ENCODE measurements around the gene MAN2B1.
A peak's percentile ranks its signal among the peaks of the same experiment; 100 is the strongest.

Gene MAN2B1

DNA sequence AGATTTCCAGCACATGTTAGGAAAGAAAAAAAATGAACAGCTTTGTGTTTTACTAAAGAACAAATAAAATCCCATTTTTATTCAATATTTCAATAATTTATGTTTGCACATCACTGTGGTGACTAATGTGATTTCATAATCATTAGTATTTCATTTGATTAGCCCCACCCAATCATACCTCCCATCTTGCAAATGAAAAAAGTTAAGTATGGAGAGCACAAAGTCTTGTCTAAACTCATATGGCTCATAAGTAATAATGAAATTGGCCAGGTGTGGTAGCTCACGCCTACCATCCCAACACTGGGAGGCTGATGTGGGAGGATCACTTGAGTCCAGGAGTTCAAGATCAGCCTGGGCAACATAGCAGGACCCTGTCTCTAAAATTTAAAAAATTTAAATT, 59.7 kb downstream of the MAN2B1 start:
- Histone ChIP-seq H3F3A (ENCODE audit: insufficient read depth, low read length) (peaks cover 19% of the 10 kb centered on the region), H3K9me2 (replicated peaks; ENCODE audit: insufficient read depth, low read length) (no peaks in the 10 kb centered on the region), H3K36me3 (replicated peaks; ENCODE audit: insufficient read depth, low read length) (no peaks in the 10 kb centered on the region), H3K9me3 (replicated peaks; ENCODE audit: insufficient read depth, low read length) (no peaks in the 10 kb centered on the region), H3K27me3 (replicated peaks; ENCODE audit: insufficient read depth, low read length) (no peaks in the 10 kb centered on the region), H3K4me2 (ENCODE audit: low read depth, low read length) (no peak overlapping the region), H2AFZ (ENCODE audit: low read length) (no peak overlapping the region), H3K9ac (ENCODE audit: low read length) (no peak overlapping the region), H3K4me3 (ENCODE audit: low read length) (no peak overlapping the region), H3K4me1 (ENCODE audit: low read length) (peaks cover 26% of the 10 kb centered on the region; the same call in 1 of the 2 replicates), H4K20me1 (ENCODE audit: insufficient read depth, low read length) (no peaks in the 10 kb centered on the region), H3K79me2 (ENCODE audit: low read length) (peaks cover 61% of the 10 kb centered on the region), H3K27ac (ENCODE audit: low read length) (no peak overlapping the region)
- TF ChIP-seq EZH2 (optimal IDR thresholded peaks at IDR 0.05; ENCODE audit: low read depth, low read length) (no peak), EZH2phosphoT487 (IDR thresholded peaks at IDR 0.05; ENCODE audit: low read length) (no peak)
- TF ChIP-seq, protein P1, sequence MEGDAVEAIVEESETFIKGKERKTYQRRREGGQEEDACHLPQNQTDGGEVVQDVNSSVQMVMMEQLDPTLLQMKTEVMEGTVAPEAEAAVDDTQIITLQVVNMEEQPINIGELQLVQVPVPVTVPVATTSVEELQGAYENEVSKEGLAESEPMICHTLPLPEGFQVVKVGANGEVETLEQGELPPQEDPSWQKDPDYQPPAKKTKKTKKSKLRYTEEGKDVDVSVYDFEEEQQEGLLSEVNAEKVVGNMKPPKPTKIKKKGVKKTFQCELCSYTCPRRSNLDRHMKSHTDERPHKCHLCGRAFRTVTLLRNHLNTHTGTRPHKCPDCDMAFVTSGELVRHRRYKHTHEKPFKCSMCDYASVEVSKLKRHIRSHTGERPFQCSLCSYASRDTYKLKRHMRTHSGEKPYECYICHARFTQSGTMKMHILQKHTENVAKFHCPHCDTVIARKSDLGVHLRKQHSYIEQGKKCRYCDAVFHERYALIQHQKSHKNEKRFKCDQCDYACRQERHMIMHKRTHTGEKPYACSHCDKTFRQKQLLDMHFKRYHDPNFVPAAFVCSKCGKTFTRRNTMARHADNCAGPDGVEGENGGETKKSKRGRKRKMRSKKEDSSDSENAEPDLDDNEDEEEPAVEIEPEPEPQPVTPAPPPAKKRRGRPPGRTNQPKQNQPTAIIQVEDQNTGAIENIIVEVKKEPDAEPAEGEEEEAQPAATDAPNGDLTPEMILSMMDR (IDR thresholded peaks at IDR 0.05; ENCODE audit: low read length), result no peak
- no peak for DNase-seq

DNA sequence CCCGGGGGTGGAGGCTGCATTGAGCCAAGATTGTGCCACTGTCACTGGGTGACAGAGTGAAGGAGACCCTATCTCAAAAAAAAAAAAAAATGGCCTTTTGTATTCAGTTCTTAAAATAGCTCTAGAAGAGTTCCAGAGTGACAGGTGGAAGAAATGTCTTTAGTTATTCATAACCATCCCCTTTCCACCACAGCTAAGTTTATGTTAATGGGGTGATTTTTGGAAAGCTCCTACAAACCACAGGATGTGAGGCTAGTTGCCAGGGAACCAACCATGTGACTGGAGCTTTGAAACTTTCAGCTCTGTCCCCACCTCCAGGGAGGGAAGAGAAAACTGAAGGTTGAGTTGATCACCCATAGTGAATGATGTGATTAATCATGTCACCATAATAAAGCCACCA, 62.8 kb downstream of the MAN2B1 start:
- TF ChIP-seq, protein P1 (IDR thresholded peaks at IDR 0.05; ENCODE audit: low read length), result no peak
- no peak for TF ChIP-seq EZH2 (optimal IDR thresholded peaks at IDR 0.05; ENCODE audit: low read depth, low read length)
- no peak for TF ChIP-seq EZH2phosphoT487 (IDR thresholded peaks at IDR 0.05; ENCODE audit: low read length)
- Histone ChIP-seq H2AFZ (ENCODE audit: low read length) (no peak overlapping the region), H3F3A (ENCODE audit: insufficient read depth, low read length) (peaks cover 14% of the 10 kb centered on the region), H3K79me2 (ENCODE audit: low read length) (peaks cover 35% of the 10 kb centered on the region), H3K27me3 (replicated peaks; ENCODE audit: insufficient read depth, low read length) (no peaks in the 10 kb centered on the region), H3K36me3 (replicated peaks; ENCODE audit: insufficient read depth, low read length) (no peaks in the 10 kb centered on the region), H3K9me3 (replicated peaks; ENCODE audit: insufficient read depth, low read length) (no peaks in the 10 kb centered on the region), H3K4me2 (ENCODE audit: low read depth, low read length) (peak overlapping the region; percentile 57; the same call in 1 of the 2 replicates), H3K9ac (ENCODE audit: low read length) (no peak overlapping the region), H3K4me1 (ENCODE audit: low read length) (peaks cover 17% of the 10 kb centered on the region; the same call in 1 of the 2 replicates), H4K20me1 (ENCODE audit: insufficient read depth, low read length) (no peaks in the 10 kb centered on the region), H3K27ac (ENCODE audit: low read length) (peak overlapping the region; percentile 90), H3K9me2 (replicated peaks; ENCODE audit: insufficient read depth, low read length) (no peaks in the 10 kb centered on the region), H3K4me3 (ENCODE audit: low read length) (0 out of 2 replicates have a peak overlapping the region, but pooled peaks have one; percentile 29)
- peak; percentile 84 for DNase-seq

DNA sequence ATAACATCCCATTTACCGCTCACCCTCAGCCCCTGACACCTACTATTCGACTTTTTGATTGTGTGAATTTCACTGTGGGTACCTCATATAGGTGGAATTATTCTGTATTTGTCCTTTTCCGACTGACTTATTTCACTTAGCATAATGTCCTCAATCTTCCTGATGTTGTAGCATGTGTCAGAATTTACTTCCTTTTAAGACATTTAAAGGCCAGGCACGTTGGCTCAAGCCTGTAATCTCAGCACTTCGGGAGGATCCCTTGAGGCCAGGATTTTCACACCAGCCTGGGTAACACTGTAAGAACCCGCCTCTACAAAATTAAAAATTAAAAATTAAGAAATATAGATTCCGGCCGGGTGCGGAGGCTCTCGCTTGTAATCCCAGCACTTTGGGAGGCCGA, 68.9 kb downstream of the MAN2B1 start:
- no peaks in the 10 kb centered on the region for H3K36me3 ChIP-seq (replicated peaks; ENCODE audit: insufficient read depth, low read length)
- H3K4me3 ChIP-seq (ENCODE audit: low read length), result no peak overlapping the region
- no peak overlapping the region for H3K4me2 ChIP-seq (ENCODE audit: low read depth, low read length)

More for the DNA sequence above, 68.9 kb downstream of the MAN2B1 start:
- no peak overlapping the region for H3K27ac ChIP-seq (ENCODE audit: low read length)
- no peaks in the 10 kb centered on the region for H3K9me2 ChIP-seq (replicated peaks; ENCODE audit: insufficient read depth, low read length)
- TF ChIP-seq, protein P1 (IDR thresholded peaks at IDR 0.05; ENCODE audit: low read length), result no peak
- TF ChIP-seq EZH2phosphoT487 (IDR thresholded peaks at IDR 0.05; ENCODE audit: low read length) (no peak), EZH2 (optimal IDR thresholded peaks at IDR 0.05; ENCODE audit: low read depth, low read length) (no peak)
- peaks cover 15% of the 10 kb centered on the region for H3K79me2 ChIP-seq (ENCODE audit: low read length)
- no peak overlapping the region for H3K9ac ChIP-seq (ENCODE audit: low read length)
- H4K20me1 ChIP-seq (ENCODE audit: insufficient read depth, low read length), result no peaks in the 10 kb centered on the region
- H3K4me1 ChIP-seq (ENCODE audit: low read length), result no peaks in the 10 kb centered on the region
- H3F3A ChIP-seq (ENCODE audit: insufficient read depth, low read length), result no peaks in the 10 kb centered on the region
- H3K27me3 ChIP-seq (replicated peaks; ENCODE audit: insufficient read depth, low read length), result no peaks in the 10 kb centered on the region
- no peak for DNase-seq
- H2AFZ ChIP-seq (ENCODE audit: low read length), result no peak overlapping the region
- H3K9me3 ChIP-seq (replicated peaks; ENCODE audit: insufficient read depth, low read length), result no peaks in the 10 kb centered on the region

Measured in MM.1S (cell line).